Left ventricle myocardium superior (tissue), 1 donor: ENCODE data around the gene UCN. TPM values are rescaled to one million over a fixed set of nuclear protein-coding genes. Genes with fewer than 3 reads are reported as not detected.
A peak's percentile ranks its signal among the peaks of the same experiment; 100 is the strongest.

Source experiments
- ATAC-seq: fragments of 200-7000 bp; cut with Tn5 transposase; one replicate; pipeline ENCODE4 v1.9.1; 2020; ENCODE audit warnings: mild to moderate bottlenecking, moderate library complexity
- DNase-seq: peaks from one replicate; pipeline ENCODE4 v3.0.0-alpha.2; 2020
- intact Hi-C: fragments of 100-400 bp; cut with micrococcal nuclease; formaldehyde crosslinking; loops from one replicate; pipeline ENCODE4 v1.11.0; 2022
- total RNA-seq: library from RNA; stranded (reverse); fragmentation: NEBNext Ultra II Directional; extraction: Animal tissue kit (Norgen Biotek cat#: 25700); gene quantifications from one replicate; pipeline ENCODE4 v1.2.1, GENCODE V29; 2021
- donor health status: DM: no; HTN: yes; CAD: no; lungs with severe emphysema.

UCN gene
- total RNA-seq, 1 donor from 2014 or later = 0.55 TPM

GRCh38 chr2:27264753-27265535, 43.3 kb downstream of the UCN start:
- peak; percentile 85 for DNase-seq
- intact Hi-C loops = no loop called here
- ATAC-seq = peak; percentile 76

GRCh38 chr2:27264253-27264752, 43.9 kb downstream of the UCN start:
- ATAC-seq (peak; percentile 62), DNase-seq (no peak)
- intact Hi-C loops = no loop called here

- intact Hi-C loops = no loop called here
- ATAC-seq = no peak
These were observed 44.7 kb downstream of the UCN start for GRCh38 chr2:27263287-27264252.

GRCh38 chr2:27262379-27263286, 45.6 kb downstream of the UCN start, which contains the start of gene SLC30A3:
Gene SLC30A3, minus strand, starts transcription at chr2:27263047. Its CDS starts 141 bp downstream, at chr2:27262906.
- intact Hi-C loops = no loop called here
- ATAC-seq (peak; percentile 86), DNase-seq (peak; percentile 82)

More at GRCh38 chr2:27263287-27264252, 44.7 kb downstream of the UCN start:
- DNase-seq = no peak

GRCh38 chr2:27261926-27262298, 46.3 kb downstream of the UCN start:
- DNase-seq (no peak), ATAC-seq (no peak)
- intact Hi-C loops = no loop called here

- intact Hi-C loops = no loop called here
- ATAC-seq = no peak
- no peak for DNase-seq
These were observed 46.9 kb downstream of the UCN start for GRCh38 chr2:27261241-27261925.

GRCh38 chr2:27258051-27258450, 50.2 kb downstream of the UCN start:
- no peak for ATAC-seq
- intact Hi-C loops = no loop called here
- no peak for DNase-seq

Other genes starting within 250 kb of the UCN start
- 374 TPM for gene OST4, start 236.8 kb downstream of the UCN start, total RNA-seq
- gene EMILIN1, start 229.8 kb downstream of the UCN start, total RNA-seq = 15.7 TPM
- gene KHK, start 221.7 kb downstream of the UCN start, total RNA-seq = 4.0 TPM
- gene CGREF1, start 189.3 kb downstream of the UCN start, total RNA-seq = 0.87 TPM
- 2.0 TPM for gene ABHD1, start 184.6 kb downstream of the UCN start, total RNA-seq
- gene PREB, start 173.8 kb downstream of the UCN start, total RNA-seq = 51.1 TPM
- gene PRR30, start 169.0 kb downstream of the UCN start, total RNA-seq = not detected
- gene TCF23, start 159.4 kb downstream of the UCN start, total RNA-seq = 0.10 TPM
- gene ATRAID, start 96.4 kb downstream of the UCN start, total RNA-seq = 112 TPM
- gene SLC5A6, start 96.2 kb downstream of the UCN start, total RNA-seq = 13.3 TPM
- 8.5 TPM for gene CAD, start 91.1 kb downstream of the UCN start, total RNA-seq
- gene SLC30A3, start 45.4 kb downstream of the UCN start, total RNA-seq = 9.4 TPM
- gene DNAJC5G, start 33.0 kb downstream of the UCN start, total RNA-seq = 2.1 TPM
- gene TRIM54, start 26.0 kb downstream of the UCN start, total RNA-seq = 291 TPM
- 47.2 TPM for gene MPV17, start 14.7 kb upstream of the UCN start, total RNA-seq
- 19.8 TPM for gene GTF3C2, start 48.3 kb upstream of the UCN start, total RNA-seq
- gene EIF2B4, start 61.9 kb upstream of the UCN start, total RNA-seq = 40.9 TPM
- gene SNX17, start 62.2 kb upstream of the UCN start, total RNA-seq = 61.2 TPM
- 6.5 TPM for gene ZNF513, start 72.3 kb upstream of the UCN start, total RNA-seq
- gene PPM1G, start 101.1 kb upstream of the UCN start, total RNA-seq = 38.8 TPM
- 53.1 TPM for gene NRBP1, start 120.2 kb upstream of the UCN start, total RNA-seq
- not detected for gene KRTCAP3, start 133.9 kb upstream of the UCN start, total RNA-seq
- gene IFT172, start 181.3 kb upstream of the UCN start, total RNA-seq = 22.4 TPM
- gene FNDC4, start 186.8 kb upstream of the UCN start, total RNA-seq = 1.8 TPM
- gene GCKR, start 188.4 kb upstream of the UCN start, total RNA-seq = not detected